ENCODE measurements around the gene KLK10. TPM values are rescaled to one million over a fixed set of nuclear protein-coding genes. Genes with fewer than 3 reads are reported as not detected.

The KLK10 gene
- 1 to 10 TPM in 1 of 4 donors, not detected in 3; 1.0 TPM for total RNA-seq

- no peak for TF ChIP-seq CTCF (IDR thresholded peaks at IDR 0.05; ENCODE audit: low read depth)
Observed at GRCh38 chr19:51019544-51019925, at the start of gene KLK10. Gene KLK10, minus strand, starts transcription at chr19:51019709. Its CDS starts 579 bp downstream, at chr19:51019130.

GRCh38 chr19:51066393-51067186 lies 47.1 kb upstream of the KLK10 start:
- TF ChIP-seq CTCF (IDR thresholded peaks at IDR 0.05; ENCODE audit: low read depth), result no peak

GRCh38 chr19:51065221-51065960 lies 45.9 kb upstream of the KLK10 start:
- no peak for TF ChIP-seq CTCF (IDR thresholded peaks at IDR 0.05; ENCODE audit: low read depth)

- TF ChIP-seq CTCF (IDR thresholded peaks at IDR 0.05; ENCODE audit: low read depth), result no peak
Observed at GRCh38 chr19:51064534-51065220, 45.2 kb upstream of the KLK10 start, which contains the start of gene KLK13. Gene KLK13, minus strand, starts transcription at chr19:51065092. Its CDS starts 25 bp downstream, at chr19:51065067.

- TF ChIP-seq CTCF (IDR thresholded peaks at IDR 0.05; ENCODE audit: low read depth), result no peak
Observed at GRCh38 chr19:51063664-51064063, 44.2 kb upstream of the KLK10 start.

- TF ChIP-seq CTCF (IDR thresholded peaks at IDR 0.05; ENCODE audit: low read depth), result no peak
Observed at GRCh38 chr19:51060973-51061372, 41.5 kb upstream of the KLK10 start.

GRCh38 chr19:51060336-51060735 lies 40.8 kb upstream of the KLK10 start:
- no peak for TF ChIP-seq CTCF (IDR thresholded peaks at IDR 0.05; ENCODE audit: low read depth)

Data from subcutaneous adipose tissue (tissue), 4 donors.